AG09319 (cell line): Measurements from ENCODE around the gene PRKAR1A.

Source experiments
- DNase-seq: peaks from one replicate; pipeline ENCODE4 v3.0.0-alpha.2; 2010; ENCODE audit warnings: low read depth; ENCODE audit errors: extremely low read depth
- TF ChIP-seq, protein P1 (sequence below): IDR thresholded peaks from 2 replicates; pipeline ENCODE4 v1.5.1; 2011; ENCODE audit warnings: low read depth, mild to moderate bottlenecking, inconsistent platforms, low read length, moderate library complexity

PRKAR1A gene

DNA sequence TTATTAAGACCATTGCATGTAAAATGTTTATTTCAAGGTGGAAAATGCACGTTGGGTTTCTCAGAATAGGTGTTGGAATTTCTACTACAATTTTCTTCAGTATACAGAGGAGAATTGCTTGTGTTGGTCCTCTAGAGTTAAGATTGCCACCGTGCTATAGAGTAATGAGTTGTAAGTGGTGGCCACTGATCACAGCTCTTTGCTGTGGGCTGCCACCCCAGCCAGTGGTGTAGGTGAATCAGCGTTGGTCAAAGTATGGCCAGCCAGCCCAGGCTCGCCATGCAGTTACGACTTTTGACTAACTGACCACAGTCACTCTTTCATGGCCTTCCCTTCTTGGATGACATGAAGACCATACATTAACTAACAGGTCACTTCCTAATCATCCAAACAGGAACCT is 12.6 kb upstream of the PRKAR1A start:
- TF ChIP-seq, protein P1, sequence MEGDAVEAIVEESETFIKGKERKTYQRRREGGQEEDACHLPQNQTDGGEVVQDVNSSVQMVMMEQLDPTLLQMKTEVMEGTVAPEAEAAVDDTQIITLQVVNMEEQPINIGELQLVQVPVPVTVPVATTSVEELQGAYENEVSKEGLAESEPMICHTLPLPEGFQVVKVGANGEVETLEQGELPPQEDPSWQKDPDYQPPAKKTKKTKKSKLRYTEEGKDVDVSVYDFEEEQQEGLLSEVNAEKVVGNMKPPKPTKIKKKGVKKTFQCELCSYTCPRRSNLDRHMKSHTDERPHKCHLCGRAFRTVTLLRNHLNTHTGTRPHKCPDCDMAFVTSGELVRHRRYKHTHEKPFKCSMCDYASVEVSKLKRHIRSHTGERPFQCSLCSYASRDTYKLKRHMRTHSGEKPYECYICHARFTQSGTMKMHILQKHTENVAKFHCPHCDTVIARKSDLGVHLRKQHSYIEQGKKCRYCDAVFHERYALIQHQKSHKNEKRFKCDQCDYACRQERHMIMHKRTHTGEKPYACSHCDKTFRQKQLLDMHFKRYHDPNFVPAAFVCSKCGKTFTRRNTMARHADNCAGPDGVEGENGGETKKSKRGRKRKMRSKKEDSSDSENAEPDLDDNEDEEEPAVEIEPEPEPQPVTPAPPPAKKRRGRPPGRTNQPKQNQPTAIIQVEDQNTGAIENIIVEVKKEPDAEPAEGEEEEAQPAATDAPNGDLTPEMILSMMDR = no peak
- no peak for DNase-seq

DNA sequence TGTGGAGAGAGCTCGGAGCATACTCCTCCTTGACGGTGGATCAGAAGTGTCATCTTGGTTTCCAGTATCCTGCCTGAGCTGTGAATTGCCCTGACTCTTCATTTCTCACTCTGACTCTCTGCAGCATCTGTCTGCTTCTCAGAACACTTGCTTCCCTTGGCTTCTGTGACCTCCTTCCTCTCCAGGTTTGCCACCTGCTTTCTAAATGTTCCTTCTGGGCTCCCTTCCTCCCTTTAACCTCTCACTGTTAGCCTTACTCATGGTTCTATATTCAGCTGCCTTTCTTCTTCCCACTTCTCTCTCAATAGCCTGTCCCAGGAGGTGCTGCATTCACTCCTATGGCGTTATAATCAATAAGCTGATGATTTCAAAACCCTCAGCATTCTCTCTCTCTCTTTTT is 11.2 kb upstream of the PRKAR1A start:
- no peak for DNase-seq
- TF ChIP-seq, protein P1 = no peak

DNA sequence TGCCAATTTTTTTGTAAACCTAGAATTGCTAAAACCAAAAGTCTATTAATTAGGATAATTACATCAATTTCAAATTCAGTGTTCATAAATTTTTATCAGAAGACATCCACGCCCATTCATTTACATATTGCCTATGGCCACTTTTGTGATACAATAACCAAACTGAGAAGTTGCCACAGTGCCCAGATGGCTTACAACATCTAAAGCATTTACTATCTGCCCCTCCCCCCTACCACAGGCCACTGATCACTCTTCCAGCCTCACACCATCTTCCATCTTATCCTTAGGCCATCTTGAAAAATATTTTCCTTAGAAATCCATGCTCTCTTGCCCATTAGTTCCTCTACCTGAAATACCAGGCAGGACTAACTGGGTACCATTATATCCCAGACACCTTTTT is 6.3 kb upstream of the PRKAR1A start:
- no peak for DNase-seq
- TF ChIP-seq, protein P1 = no peak

DNA sequence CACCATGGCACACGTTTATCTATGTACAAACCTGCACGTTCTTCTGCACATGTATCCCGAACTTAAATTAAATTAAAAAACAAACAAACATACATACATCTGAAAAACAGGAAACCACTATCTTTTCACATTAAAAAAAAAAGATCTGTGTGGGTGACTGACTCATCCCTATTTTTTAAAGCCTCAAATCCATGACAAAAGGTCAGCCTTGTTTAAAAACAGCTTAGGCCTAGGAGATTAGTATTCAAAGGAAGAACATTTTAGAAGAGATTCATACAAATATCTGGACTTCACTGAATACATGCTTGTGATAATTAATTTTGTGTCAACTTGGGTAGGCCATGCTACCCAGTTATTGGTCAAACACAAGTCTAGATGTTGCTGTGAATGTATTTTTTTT is 4.7 kb upstream of the PRKAR1A start:
- TF ChIP-seq, protein P1 = no peak
- no peak for DNase-seq

DNA sequence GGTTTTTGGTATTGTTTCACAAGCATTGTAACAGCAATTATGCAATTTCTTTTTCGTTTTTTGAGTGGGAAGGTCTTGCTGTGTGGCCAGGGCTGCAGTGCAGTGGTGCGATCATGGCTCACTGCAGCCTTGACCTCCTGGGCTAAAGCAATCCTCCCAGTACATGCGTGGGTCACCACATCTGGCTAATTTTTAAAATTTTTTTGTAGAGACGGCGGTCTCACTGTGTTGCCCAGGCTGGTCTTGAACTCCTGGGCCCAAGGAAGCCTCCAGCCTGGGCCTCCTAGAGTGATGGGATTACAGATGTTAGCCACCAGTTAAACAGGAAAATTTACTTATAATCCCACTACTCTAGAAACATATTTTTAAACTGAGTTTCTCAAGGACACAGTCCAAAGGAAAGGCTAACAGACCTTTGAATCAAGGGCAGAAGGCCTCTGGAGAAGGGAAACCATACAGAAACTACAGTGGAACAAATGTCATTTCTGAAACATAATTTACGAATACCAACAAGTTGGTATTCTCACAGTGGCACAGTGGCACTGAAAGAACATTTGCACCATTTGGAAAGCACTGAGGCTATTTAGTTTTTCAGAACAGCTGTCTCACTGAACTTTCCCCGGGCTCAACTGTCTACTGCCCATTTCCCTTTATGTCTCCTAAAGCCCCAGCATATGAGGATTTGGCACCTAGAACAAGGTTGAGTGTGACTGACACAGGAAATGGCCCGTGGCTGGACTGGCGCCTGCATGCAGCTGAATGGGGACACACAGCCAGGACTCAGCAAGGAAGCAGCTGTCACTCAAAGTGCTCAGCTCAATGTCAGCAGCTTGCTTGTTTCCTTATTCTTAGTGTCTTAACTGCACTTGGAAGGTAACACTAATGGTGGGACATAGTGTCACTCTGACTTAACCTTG is 2.8 kb upstream of the PRKAR1A start:
- no peak for DNase-seq
- TF ChIP-seq, protein P1 = no peak

DNA sequence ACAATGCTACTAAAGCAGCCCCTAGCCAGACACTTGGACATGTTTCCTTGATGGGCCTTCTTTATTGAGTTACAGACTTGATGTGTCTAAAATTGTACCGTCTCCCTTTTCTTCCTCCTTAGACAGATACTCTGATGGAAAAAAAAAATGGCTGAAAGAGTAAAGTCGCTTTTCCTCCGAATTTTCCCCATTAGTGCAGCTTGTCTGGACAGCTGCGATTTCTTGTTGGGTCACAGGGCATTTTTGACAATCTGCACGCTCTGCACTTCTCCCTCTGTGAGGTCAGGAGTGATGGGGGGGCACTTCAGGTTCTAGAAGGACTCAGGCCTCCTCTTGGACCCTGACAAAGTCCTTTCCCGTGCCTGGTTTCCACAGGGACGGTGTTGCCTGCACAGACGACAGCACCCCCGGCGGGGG is 968 bp upstream of the PRKAR1A start:
- no peak for DNase-seq
- TF ChIP-seq, protein P1 = peak; percentile 10; the same call in 1 of the 2 replicates

DNA sequence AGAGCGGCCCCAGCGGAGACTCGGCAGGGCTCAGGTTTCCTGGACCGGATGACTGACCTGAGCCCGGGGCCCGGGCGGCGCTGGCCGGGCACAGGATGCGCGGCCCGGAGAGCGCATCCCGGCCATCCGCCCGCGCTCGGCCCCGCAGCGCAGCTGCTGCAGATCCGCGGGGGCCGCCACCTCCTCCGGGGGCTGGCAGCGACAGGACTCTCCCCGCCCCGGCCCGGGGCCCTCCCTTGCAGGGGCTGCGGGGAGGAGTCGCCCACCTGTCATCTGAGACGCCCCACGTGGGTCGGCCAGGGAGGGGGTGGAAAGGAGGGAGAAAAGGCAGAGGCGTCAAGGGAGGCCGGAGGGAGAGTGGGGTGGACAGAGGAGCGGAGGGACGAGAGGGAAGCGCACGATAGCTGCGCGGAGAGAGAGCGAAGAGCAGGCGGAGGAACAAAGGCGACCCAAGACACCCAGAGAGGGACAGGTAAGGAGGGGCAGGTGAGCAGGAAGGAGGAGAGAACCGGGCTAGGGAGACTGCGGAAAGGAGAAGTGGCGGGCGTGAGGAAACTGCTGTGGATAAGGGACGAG is 471 bp upstream of the PRKAR1A start:
- DNase-seq = no peak

More for the DNA sequence above, 471 bp upstream of the PRKAR1A start:
- TF ChIP-seq, protein P1 = no peak
